Measurements from ENCODE around the gene HOXB2.
A peak's percentile ranks its signal among the peaks of the same experiment; 100 is the strongest.

DNA sequence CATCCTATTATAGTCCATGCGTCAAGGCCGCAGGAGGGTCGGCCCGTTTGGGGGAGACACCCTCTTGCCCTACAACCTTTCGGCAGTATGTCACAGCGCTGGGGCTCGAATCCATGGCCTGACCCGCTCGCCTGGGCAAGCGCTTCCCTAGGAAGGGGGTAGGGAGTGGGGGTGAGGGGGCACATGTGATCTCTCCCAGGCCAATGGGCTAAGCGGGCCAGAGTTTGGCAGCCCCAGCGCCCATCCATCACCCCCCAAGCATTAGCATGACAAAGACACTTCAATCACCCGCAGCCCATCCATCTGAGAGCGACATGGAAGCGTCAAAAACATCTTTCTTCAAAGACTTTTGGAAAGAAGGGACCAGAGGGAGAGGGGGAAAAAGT lies 14.0 kb downstream of the HOXB2 start, which contains the start of gene HOXB1:
- TF ChIP-seq POLR2A (IDR thresholded peaks at IDR 0.05; ENCODE audit: control extremely low read depth in 1 of 2, low read depth in 2 of 2, low read length in 2 of 2) (no peak), EZH2 (IDR thresholded peaks at IDR 0.05; ENCODE audit: low read depth, low read length, severe bottlenecking) (no peak), USF2 (IDR thresholded peaks at IDR 0.05; ENCODE audit: low read length) (peak; percentile 77), EP300 (IDR thresholded peaks at IDR 0.05; ENCODE audit: borderline replicate concordance in 1 of 2, low read depth in 2 of 2, low read length in 2 of 2) (no peak), CREB1 (IDR thresholded peaks at IDR 0.05) (no peak), TAF1 (IDR thresholded peaks at IDR 0.05; ENCODE audit: low read depth, low read length) (no peak), RAD21 (IDR thresholded peaks at IDR 0.05 in 1 of 2, conservative IDR thresholded peaks at IDR 0.05 in 1 of 2; ENCODE audit: low read depth in 2 of 2, low read length in 2 of 2) (no peak), SP4 (IDR thresholded peaks at IDR 0.05; ENCODE audit: low read length) (no peak), POLR2AphosphoS5 (IDR thresholded peaks at IDR 0.05; ENCODE audit: low read depth, low read length) (no peak), BCL11A (IDR thresholded peaks at IDR 0.05; ENCODE audit: low read depth in 2 of 2, low read length in 2 of 2) (no peak), BACH1 (IDR thresholded peaks at IDR 0.05; ENCODE audit: low read length) (no peak), JUN (IDR thresholded peaks at IDR 0.05; ENCODE audit: low read depth, low read length) (no peak), YY1 (IDR thresholded peaks at IDR 0.05; ENCODE audit: low read depth, low read length) (no peak)
- TF ChIP-seq, protein P1, sequence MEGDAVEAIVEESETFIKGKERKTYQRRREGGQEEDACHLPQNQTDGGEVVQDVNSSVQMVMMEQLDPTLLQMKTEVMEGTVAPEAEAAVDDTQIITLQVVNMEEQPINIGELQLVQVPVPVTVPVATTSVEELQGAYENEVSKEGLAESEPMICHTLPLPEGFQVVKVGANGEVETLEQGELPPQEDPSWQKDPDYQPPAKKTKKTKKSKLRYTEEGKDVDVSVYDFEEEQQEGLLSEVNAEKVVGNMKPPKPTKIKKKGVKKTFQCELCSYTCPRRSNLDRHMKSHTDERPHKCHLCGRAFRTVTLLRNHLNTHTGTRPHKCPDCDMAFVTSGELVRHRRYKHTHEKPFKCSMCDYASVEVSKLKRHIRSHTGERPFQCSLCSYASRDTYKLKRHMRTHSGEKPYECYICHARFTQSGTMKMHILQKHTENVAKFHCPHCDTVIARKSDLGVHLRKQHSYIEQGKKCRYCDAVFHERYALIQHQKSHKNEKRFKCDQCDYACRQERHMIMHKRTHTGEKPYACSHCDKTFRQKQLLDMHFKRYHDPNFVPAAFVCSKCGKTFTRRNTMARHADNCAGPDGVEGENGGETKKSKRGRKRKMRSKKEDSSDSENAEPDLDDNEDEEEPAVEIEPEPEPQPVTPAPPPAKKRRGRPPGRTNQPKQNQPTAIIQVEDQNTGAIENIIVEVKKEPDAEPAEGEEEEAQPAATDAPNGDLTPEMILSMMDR (IDR thresholded peaks at IDR 0.05; ENCODE audit: control extremely low read depth in 1 of 3, insufficient read depth in 1 of 3, low read depth in 1 of 3, low read length in 3 of 3) = no peak
